ENCODE data around the gene NUAK2. TPM values are rescaled to one million over a fixed set of nuclear protein-coding genes. Genes with fewer than 3 reads are reported as not detected.

NUAK2 gene
- polyA plus RNA-seq, 1 experiment: 7.0 TPM

- TF ChIP-seq CTCF (IDR thresholded peaks at IDR 0.05; ENCODE audit: low read depth, low read length): no peak
- no peaks in the 10 kb centered on the region; the same call in 1 of the 2 replicates for H3K9me3 ChIP-seq (ENCODE audit: control insufficient read depth, insufficient read depth, low read length)
- no peak overlapping the region for H3K4me3 ChIP-seq (ENCODE audit: low read depth, low read length)
- H3K27me3 ChIP-seq (ENCODE audit: control insufficient read depth, insufficient read depth, low read length): no peaks in the 10 kb centered on the region
- H3K27ac ChIP-seq (ENCODE audit: low read depth, low read length): no peak overlapping the region
- POLR2A ChIA-PET: no interaction called here
- CTCF ChIA-PET: interaction anchor here (0.8 to 13.5 kb wide), 14 partner anchors 10 to 252 kb away, joined by 3 to 603 read pairs (median 8); partner anchors contain the start of genes KLHDC8A and NUAK2
- no peak for DNase-seq (ENCODE audit: low read depth, low spot score)
Observed at GRCh38 chr1:205272536-205272935, 49.0 kb downstream of the NUAK2 start.

DNA sequence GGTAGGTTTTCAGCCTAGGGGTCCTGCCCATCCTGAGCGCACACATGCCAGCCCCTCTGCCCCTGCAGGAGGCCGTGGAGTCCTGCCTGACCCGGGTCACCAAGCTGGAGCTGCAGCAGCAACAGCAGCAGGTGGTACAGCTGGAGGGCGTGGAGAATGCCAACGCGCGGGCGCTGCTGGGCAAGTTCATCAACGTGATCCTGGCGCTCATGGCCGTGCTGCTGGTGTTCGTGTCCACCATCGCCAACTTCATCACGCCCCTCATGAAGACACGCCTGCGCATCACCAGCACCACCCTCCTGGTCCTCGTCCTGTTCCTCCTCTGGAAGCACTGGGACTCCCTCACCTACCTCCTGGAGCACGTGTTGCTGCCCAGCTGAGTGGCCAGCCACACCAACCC is 49.8 kb downstream of the NUAK2 start:
- ChIA-PET CTCF (interaction anchor here (0.8 to 13.5 kb wide), 13 partner anchors 8 to 253 kb away, joined by 3 to 603 read pairs (median 8); partner anchors contain the start of genes KLHDC8A and NUAK2), POLR2A (interaction anchor here (0.6 to 1.3 kb wide), 4 partner anchors 9 to 47 kb away, joined by 3 to 5 read pairs (median 4); no protein-coding TSS in a partner anchor)
- no peak for DNase-seq (ENCODE audit: low read depth, low spot score)
- Histone ChIP-seq H3K27me3 (ENCODE audit: control insufficient read depth, insufficient read depth, low read length) (no peaks in the 10 kb centered on the region), H3K4me3 (ENCODE audit: low read depth, low read length) (no peak overlapping the region), H3K27ac (ENCODE audit: low read depth, low read length) (no peak overlapping the region), H3K9me3 (ENCODE audit: control insufficient read depth, insufficient read depth, low read length) (no peaks in the 10 kb centered on the region; the same call in 1 of the 2 replicates)
- no peak; the same call in 1 of the 2 replicates for TF ChIP-seq CTCF (IDR thresholded peaks at IDR 0.05; ENCODE audit: low read depth, low read length)

DNA sequence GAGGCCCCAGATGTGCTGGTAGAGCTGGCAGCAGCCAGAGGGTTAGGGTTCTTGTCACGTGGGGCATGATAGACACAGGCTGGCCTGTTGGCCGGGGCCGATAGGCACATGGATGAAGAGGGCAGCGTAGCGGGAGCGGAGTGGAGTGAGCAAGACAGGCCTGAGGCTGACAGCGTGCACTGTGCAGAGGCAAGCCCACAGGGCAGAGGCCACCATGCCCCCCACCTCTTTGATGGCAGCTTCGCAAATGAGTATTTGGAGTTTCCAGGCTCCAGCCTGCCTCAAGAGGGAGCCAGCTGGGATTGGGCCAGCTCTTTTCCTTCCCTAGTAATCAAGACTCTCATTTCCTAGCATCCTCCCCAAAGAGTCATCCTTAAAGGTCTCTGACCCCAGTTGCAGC is 50.3 kb downstream of the NUAK2 start:
- peak; percentile 35 for TF ChIP-seq CTCF (IDR thresholded peaks at IDR 0.05; ENCODE audit: low read depth, low read length)
- ChIA-PET CTCF (interaction anchor here (0.9 to 13.5 kb wide), 14 partner anchors 9 to 214 kb away, joined by 3 to 603 read pairs (median 9); partner anchors contain the start of genes KLHDC8A and NUAK2), POLR2A (interaction anchor here (0.9 to 1.4 kb wide), 5 partner anchors 9 to 54 kb away, joined by 3 to 4 read pairs (median 3); no protein-coding TSS in a partner anchor)
- DNase-seq (ENCODE audit: low read depth, low spot score): no peak
- Histone ChIP-seq H3K4me3 (ENCODE audit: low read depth, low read length) (no peak overlapping the region), H3K9me3 (ENCODE audit: control insufficient read depth, insufficient read depth, low read length) (no peaks in the 10 kb centered on the region; the same call in 1 of the 2 replicates), H3K27me3 (ENCODE audit: control insufficient read depth, insufficient read depth, low read length) (no peaks in the 10 kb centered on the region), H3K27ac (ENCODE audit: low read depth, low read length) (no peak overlapping the region)

- POLR2A ChIA-PET: interaction anchor here (0.6 to 1.4 kb wide), 6 partner anchors 8 to 350 kb away, joined by 3 to 5 read pairs (median 4); no protein-coding TSS in a partner anchor
- no peak overlapping the region for H3K27ac ChIP-seq (ENCODE audit: low read depth, low read length)
- CTCF ChIA-PET: interaction anchor here (0.9 to 13.5 kb wide), 14 partner anchors 8 to 215 kb away, joined by 3 to 603 read pairs (median 8); partner anchors contain the start of gene NUAK2
- H3K9me3 ChIP-seq (ENCODE audit: control insufficient read depth, insufficient read depth, low read length): no peaks in the 10 kb centered on the region; the same call in 1 of the 2 replicates
- no peak for TF ChIP-seq CTCF (IDR thresholded peaks at IDR 0.05; ENCODE audit: low read depth, low read length)
- no peaks in the 10 kb centered on the region for H3K27me3 ChIP-seq (ENCODE audit: control insufficient read depth, insufficient read depth, low read length)
- H3K4me3 ChIP-seq (ENCODE audit: low read depth, low read length): no peak overlapping the region
- DNase-seq (ENCODE audit: low read depth, low spot score): no peak
Observed at GRCh38 chr1:205270764-205271163, 50.8 kb downstream of the NUAK2 start.

GRCh38 chr1:205270271-205270670 is 51.3 kb downstream of the NUAK2 start:
- Histone ChIP-seq H3K27ac (ENCODE audit: low read depth, low read length) (no peak overlapping the region), H3K27me3 (ENCODE audit: control insufficient read depth, insufficient read depth, low read length) (no peaks in the 10 kb centered on the region), H3K4me3 (ENCODE audit: low read depth, low read length) (no peak overlapping the region), H3K9me3 (ENCODE audit: control insufficient read depth, insufficient read depth, low read length) (no peaks in the 10 kb centered on the region; the same call in 1 of the 2 replicates)
- ChIA-PET POLR2A (interaction anchor here (0.6 to 1.4 kb wide), 2 partner anchors 55 to 351 kb away, joined by 4 to 5 read pairs; no protein-coding TSS in a partner anchor), CTCF (interaction anchor here (0.8 to 13.5 kb wide), 13 partner anchors 8 to 215 kb away, joined by 3 to 603 read pairs (median 8); partner anchors contain the start of gene NUAK2)
- no peak for TF ChIP-seq CTCF (IDR thresholded peaks at IDR 0.05; ENCODE audit: low read depth, low read length)
- DNase-seq (ENCODE audit: low read depth, low spot score): no peak

Measured in AG04450 (cell line).